Peyer's patch (tissue), 4 donors: ENCODE results near the gene FOXL1.

Source experiments
- POLR2A ChIP-seq, 2 donors: fragments of 450-650 bp; IDR thresholded peaks; one replicate each; pipeline ENCODE4 v1.5.1; 2017; ENCODE audit warnings: antibody characterized with exemption in 2 of 2, mild to moderate bottlenecking in 2 of 2, moderate library complexity in 2 of 2
- TF ChIP-seq, protein P1 (sequence below), 6 experiments: fragments of 450-650 bp in 4 of 6; fragments of 200-600 bp in 2 of 6; sonication (generic) in 1 of 6; IDR thresholded peaks; one replicate each; pipeline ENCODE4 v1.5.1; 2017 to 2019; ENCODE audit warnings: antibody characterized with exemption in 6 of 6, mild to moderate bottlenecking in 3 of 6, moderate library complexity in 1 of 6

DNA sequence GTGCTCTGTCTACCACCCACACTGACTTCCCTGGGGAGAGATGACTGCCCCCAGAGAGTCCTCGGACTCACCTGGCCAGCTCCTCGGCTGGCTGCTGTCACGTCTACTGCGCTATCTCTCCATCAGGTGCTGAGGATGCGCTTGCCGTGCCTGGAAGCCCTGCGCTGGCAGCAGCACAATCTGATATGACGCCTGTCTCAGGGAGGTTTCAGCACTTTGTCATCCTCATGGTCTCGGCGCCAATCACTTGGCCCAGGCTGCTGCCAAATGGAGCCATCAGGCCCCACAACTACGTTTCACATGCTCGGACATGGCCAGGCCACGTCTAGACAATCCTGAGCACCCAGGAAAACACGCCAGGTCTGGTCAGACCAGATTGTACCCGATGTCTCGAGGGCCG is 46.7 kb downstream of the FOXL1 start:
- TF ChIP-seq POLR2A (IDR thresholded peaks at IDR 0.05), result no peak
- TF ChIP-seq, protein P1, sequence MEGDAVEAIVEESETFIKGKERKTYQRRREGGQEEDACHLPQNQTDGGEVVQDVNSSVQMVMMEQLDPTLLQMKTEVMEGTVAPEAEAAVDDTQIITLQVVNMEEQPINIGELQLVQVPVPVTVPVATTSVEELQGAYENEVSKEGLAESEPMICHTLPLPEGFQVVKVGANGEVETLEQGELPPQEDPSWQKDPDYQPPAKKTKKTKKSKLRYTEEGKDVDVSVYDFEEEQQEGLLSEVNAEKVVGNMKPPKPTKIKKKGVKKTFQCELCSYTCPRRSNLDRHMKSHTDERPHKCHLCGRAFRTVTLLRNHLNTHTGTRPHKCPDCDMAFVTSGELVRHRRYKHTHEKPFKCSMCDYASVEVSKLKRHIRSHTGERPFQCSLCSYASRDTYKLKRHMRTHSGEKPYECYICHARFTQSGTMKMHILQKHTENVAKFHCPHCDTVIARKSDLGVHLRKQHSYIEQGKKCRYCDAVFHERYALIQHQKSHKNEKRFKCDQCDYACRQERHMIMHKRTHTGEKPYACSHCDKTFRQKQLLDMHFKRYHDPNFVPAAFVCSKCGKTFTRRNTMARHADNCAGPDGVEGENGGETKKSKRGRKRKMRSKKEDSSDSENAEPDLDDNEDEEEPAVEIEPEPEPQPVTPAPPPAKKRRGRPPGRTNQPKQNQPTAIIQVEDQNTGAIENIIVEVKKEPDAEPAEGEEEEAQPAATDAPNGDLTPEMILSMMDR (IDR thresholded peaks at IDR 0.05), result no peak
